ENCODE data around the gene CEPT1.

The CEPT1 gene

GRCh38 chr1:111147948-111148347 lies 7.9 kb downstream of the CEPT1 start:
- DNase-seq, result no peak

GRCh38 chr1:111148376-111148881 lies 8.4 kb downstream of the CEPT1 start:
- DNase-seq, result no peak

DNA sequence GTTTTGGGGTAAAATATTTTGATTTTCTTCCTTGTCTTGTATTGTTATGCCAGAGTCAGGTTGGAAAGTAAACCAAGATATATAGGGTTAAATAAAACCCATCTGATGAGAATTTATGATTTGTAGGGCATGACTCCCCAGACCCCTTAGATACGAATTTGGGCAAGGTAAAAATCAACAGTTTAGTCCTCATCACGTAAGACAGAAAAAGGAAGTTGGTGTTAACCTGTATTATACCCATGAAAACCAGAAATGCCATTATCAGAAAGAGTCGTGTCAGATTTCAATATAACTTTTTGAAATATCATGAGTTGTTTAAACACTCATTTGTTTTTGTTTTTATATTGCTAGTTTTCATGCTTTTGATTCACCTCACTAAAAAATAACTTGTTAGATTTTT lies 11.8 kb downstream of the CEPT1 start:
- DNase-seq, result no peak

DNA sequence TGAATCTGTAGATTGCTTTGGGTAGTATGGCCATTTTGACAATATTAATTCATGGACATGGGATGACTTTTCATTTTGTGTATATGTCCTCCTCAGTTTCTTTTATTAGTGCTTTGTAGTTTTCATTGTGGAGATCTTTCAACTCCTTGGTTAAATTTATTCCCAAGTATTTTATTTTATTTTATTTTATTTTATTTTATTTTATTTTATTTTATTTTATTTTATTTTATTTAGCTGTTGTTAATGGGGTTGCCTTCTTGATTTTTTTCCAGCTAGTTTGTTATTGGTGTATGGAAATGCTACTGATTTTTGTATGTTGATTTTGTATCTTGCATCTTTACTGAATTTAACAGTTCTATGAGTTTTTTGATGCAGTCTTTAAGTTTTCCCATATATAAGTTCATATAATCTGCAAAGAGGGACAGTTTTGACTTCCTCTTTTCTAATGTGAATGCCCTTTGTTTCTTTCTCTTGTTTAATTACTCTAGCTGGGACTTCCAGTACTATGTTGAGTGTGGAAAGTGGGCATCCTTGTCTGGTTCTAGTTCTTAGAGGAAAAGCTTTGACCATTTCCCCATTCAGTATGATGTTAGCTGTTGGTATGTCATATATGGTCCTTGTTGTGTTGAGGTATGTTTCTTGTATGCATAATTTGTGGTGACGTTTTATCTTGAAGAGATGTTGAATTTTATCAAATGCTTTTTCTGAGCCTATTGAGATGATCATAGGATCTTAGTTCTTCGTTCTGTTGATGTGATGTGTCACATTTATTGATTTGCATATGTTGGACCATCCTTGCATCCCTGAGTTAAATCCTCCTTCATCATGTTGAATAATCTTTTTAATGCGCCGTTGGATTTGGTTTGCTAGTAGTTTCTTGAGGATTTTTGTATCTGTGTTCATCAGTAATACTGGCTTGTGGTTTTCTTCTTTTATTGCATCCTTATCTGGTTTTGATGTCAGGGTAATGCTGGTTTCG lies 14.3 kb downstream of the CEPT1 start:
- no peak for DNase-seq

DNA sequence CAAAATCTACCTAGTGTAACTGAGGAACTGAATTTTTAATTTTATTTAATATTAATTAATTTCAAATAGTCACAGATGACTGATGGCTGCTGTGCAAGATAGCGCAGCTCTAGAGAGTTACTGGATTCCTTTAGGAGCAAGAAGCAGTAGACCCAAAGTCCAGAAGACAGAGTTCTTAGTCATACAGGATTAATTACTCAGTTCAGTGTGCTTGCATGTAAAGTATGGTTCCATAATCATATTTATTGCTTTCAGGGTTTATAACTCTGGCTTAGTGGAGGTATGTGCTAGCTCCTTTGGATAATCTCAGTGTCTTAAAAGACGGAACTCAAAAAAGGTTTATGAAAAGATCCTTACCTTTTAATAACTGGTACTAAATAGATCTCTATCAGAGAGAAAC lies 17.4 kb downstream of the CEPT1 start:
- DNase-seq, result no peak

DNA sequence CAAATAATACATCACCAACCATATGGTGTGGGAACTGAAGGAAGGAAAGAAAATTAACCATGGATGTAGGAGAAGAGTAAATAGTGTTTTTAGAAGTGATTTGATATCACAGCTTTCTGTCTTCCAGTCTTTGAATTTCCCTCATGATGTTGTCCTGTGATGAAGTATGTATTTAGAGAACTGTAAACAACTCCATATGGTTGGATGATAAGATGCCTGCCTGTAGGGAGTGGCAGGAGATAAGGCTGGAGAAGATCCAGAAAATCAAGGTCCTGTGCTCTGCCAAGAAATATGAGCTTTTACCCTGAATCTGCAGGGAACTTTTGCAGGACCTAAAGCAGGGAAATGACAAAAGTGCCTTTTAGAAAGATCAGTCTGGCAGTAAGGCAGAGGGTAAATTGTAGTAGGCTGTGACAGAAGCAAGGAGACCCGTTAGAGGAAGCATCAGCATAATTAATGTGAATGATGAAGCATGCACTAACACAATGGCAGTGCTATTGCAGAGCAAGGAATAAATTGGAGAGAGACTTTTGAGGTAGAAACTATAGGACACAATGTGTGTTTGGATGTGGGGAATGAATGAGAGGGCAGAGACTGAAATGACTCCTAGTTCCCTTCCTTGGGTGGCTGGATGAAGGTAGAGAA lies 21.9 kb downstream of the CEPT1 start:
- no peak for DNase-seq

GRCh38 chr1:111162488-111162880 lies 22.5 kb downstream of the CEPT1 start:
- no peak for DNase-seq

DNA sequence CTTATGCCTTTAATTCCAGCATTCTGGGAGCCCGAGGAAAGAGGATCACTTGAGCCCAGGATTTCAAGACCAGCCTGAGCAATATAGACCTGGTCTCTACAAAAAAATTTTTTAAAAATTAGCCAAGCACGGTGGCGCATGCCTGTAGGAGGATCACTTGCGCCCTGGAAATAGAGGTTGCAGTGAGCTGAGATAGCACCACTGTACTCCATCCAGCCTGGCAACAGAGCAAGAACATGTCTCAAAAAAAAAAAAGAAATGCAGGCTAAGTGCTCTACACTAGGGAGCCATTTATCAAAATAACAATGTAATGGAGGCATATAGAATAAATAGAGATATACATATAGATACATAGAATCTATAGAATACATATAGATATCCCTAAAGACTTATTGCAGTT lies 23.3 kb downstream of the CEPT1 start:
- DNase-seq, result no peak

DNA sequence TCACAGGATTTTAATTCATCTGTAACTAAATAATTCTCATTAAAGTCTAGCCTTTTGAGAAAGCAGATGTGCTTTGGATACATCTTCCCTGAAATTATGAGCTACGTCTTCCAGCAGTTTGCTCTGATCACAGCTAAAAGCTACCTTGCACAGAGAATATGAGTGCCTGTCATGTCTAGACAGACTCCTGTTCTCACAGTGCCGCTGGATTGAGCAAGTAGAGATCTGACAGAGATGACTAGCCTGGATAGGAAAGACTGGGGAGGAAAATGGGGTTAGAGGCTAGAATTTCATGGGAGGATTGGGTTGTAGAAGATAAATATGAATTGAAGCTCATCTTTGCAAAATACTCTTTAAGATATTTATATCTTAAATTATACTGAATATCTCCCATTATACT lies 24.1 kb downstream of the CEPT1 start:
- no peak for DNase-seq

- no peak for DNase-seq
Measured at GRCh38 chr1:111172463-111172862, 32.4 kb downstream of the CEPT1 start.

- DNase-seq, result no peak
Measured at GRCh38 chr1:111174070-111174469, 34.0 kb downstream of the CEPT1 start.

GRCh38 chr1:111175349-111175748 lies 35.3 kb downstream of the CEPT1 start:
- DNase-seq, result no peak

DNA sequence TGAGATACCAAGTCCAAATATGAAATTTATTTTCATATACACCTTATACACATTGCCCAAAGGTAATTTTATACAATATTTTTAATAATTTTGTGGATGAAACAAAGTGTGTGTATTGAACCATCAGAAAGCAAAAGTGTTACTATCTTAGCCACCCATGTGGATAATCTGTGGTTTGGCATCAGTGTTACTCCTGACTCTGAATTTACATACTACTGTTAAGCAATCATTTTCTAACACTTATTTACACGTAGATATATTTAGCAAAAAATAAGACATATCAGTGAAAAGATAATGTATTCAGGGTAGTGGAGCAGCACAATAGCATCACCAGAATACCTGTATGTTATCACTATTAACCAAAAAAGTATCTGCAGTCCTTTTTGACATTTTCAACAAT lies 36.7 kb downstream of the CEPT1 start:
- no peak for DNase-seq

DNA sequence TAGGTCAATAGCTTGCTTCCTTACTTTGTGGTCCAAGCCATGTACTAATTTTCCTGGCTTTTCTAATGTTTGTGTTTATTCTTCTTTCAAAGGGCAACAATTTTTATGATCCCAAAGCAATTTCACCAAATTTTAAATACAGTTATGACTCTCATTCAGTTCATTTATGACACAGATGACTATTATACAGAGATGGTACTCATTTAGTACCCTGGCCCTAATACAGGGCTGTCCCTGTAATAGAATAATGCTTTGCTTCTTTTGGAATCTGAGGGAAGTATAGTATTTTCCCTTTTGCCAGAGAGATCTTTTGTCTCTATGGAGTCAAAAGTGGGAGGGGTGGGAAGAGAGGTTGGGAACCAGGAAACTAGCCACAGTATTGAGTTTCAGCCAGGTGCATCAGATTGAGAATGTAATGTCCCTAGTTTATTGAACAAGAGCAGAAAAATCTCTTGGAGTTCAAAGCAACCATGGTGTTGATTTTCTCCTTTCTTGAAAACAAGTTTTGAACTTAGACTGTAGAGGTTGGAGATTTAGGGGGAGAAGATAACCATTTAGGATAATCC lies 40.0 kb downstream of the CEPT1 start:
- DNase-seq, result no peak

DNA sequence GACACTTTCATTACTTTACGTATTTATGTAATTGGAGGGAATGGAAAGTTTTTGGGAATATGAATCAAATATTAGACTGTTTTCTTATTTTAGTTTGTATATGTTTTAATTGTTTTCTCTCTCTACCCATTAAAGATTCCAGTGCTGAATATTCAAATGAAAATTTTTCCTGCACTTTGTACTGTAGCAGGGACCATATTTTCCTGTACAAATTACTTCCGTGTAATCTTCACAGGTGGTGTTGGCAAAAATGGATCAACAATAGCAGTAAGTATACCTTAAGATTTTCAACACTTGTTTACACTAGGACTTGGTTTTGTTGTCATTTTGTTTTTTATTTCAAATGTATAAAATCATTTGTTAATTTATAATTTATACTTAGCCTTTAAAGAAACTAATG lies 42.0 kb downstream of the CEPT1 start:
- DNase-seq, result no peak

DNA sequence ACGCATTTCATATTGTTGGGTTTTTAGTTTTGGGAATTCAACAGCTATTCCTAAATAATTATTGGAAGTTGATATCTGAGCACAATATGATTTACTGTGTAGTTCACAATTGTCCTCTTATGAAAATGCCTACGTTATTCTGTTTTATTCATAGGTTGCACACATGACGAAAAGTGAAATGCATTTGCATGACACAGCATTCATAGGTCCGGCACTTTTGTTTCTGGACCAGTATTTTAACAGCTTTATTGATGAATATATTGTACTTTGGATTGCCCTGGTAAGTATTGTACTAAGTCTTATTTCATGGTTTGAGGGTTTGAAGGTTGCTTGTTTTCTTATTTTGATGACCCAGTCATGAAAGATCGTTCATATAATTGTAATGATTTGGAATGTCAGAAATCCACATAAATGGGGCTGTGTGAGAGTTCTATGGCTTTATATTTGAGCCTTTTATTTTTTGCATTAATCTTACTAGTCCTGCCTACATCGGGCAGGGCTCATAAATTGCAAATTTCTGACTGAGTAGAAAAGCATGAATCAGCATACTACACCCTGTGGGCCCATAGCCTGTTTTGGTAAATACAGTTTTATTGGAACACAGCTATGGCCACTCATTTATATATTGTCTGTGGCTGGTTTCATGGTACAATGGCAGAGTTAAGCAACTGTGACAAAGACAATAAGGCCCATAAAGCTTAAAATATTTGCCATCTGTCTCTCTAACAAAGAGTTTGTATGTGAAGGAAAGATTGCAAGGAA lies 43.5 kb downstream of the CEPT1 start:
- DNase-seq, result no peak

- DNase-seq, result no peak
Measured at GRCh38 chr1:111184663-111185062, 44.6 kb downstream of the CEPT1 start.

GRCh38 chr1:111190931-111191451 lies 51.0 kb downstream of the CEPT1 start:
- no peak for DNase-seq

DNA sequence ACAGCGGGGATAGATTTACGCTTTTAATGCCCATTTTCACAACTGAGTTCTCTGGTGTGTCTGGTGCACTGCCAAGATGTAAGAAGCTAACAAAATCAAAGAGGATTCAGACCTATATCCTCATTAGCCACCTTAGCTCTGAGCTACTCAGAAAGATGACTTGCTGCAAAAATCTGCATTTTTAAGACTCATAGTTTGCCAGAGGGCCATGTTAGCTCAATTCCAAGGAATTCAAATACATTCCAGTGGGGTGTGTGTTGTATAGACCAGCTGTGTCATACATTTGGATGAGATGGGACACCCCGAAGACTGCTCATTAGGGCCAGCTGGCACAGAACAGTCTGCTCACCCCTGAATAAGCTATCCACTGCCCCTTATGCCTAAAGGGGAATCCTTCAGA lies 51.5 kb downstream of the CEPT1 start:
- no peak for DNase-seq

- DNase-seq, result no peak
Measured at GRCh38 chr1:111192074-111192473, 52.1 kb downstream of the CEPT1 start.

- DNase-seq, result no peak
Measured at GRCh38 chr1:111192658-111193519, 52.9 kb downstream of the CEPT1 start.
